K562 treated with DMSO at 1 percent for 12 hours (cell line): ENCODE data around the gene ATP2A3. TPM values are rescaled to one million over a fixed set of nuclear protein-coding genes. Genes with fewer than 3 reads are reported as not detected.

ENCODE experiments used
- total RNA-seq: library from RNA; unstranded; fragments of 300-600 nt; gene quantifications from 2 replicates; pipeline ENCODE4 v1.2.3, GENCODE V29; 2022; ENCODE audit not compliant: insufficient read depth

ATP2A3 gene
- total RNA-seq = 108 and 186 TPM in 2 replicates

GRCh38 chr17:3964203-3965117 is at the start of gene ATP2A3:
Gene ATP2A3 (minus strand): TSS chr17:3964437. CDS start chr17:3964291, 146 bp downstream.

GRCh38 chr17:3915995-3916696 is 48.1 kb downstream of the ATP2A3 start, which contains the start of gene P2RX1:
Gene P2RX1 (minus strand): TSS chr17:3916465. CDS start chr17:3916225, 240 bp downstream.

GRCh38 chr17:3893003-3893719 is 71.1 kb downstream of the ATP2A3 start, which contains the start of gene CAMKK1:
Gene CAMKK1 (minus strand): TSS chr17:3893053. CDS start chr17:3885687, 7,366 bp downstream.

Other genes with a start within 250 kb of the ATP2A3 start
- gene HASPIN, start 240.5 kb downstream of the ATP2A3 start, total RNA-seq = 5.5 and 13.2 TPM in 2 replicates
- gene ITGAE, start 163.2 kb downstream of the ATP2A3 start, total RNA-seq = 35.8 and 37.6 TPM in 2 replicates
- gene NCBP3, start 118.2 kb downstream of the ATP2A3 start, total RNA-seq = 2.5 and 9.2 TPM in 2 replicates
- 2.5 and 3.4 TPM in 2 replicates for gene CAMKK1, start 71.4 kb downstream of the ATP2A3 start, total RNA-seq
- gene P2RX1, start 48.0 kb downstream of the ATP2A3 start, total RNA-seq = 15.9 and 27.2 TPM in 2 replicates
- 3.1 and 14.8 TPM in 2 replicates for gene ZZEF1, start 178.6 kb upstream of the ATP2A3 start, total RNA-seq
- gene CYB5D2, start 178.8 kb upstream of the ATP2A3 start, total RNA-seq = 7.2 and 11.2 TPM in 2 replicates